H9 (cell line): Measurements from ENCODE around the gene PDLIM7. TPM values are rescaled to one million over a fixed set of nuclear protein-coding genes. Genes with fewer than 3 reads are reported as not detected.
A peak's percentile ranks its signal among the peaks of the same experiment; 100 is the strongest.

Experiments
- DNase-seq: peaks from one replicate; pipeline ENCODE4 v3.0.0-alpha.2; 2017
- H2AFZ ChIP-seq: one replicate; pipeline ENCODE4 v1.6.1; 2013; ENCODE audit warnings: mild to moderate bottlenecking, low read length, control low read depth, moderate library complexity
- H2AK5ac ChIP-seq: 2 replicates; pipeline ENCODE4 v1.6.1; 2013; ENCODE audit warnings: low read length, control low read depth, mixed read lengths; ENCODE audit not compliant: insufficient read length
- H2BK120ac ChIP-seq: one replicate; pipeline ENCODE4 v1.6.1; 2013; ENCODE audit warnings: low read depth, mild to moderate bottlenecking, low read length, control low read depth, inconsistent platforms; ENCODE audit not compliant: poor library complexity, severe bottlenecking
- H2BK12ac ChIP-seq: 2 replicates; pipeline ENCODE4 v1.6.1; 2013; ENCODE audit warnings: low read length, control low read depth, mixed read lengths, low read depth; ENCODE audit not compliant: insufficient read length
- H2BK15ac ChIP-seq: 2 replicates; pipeline ENCODE4 v1.6.1; 2013; ENCODE audit warnings: low read depth, low read length, control low read depth
- H2BK20ac ChIP-seq: one replicate; pipeline ENCODE4 v1.6.1; 2013; ENCODE audit warnings: low read depth, mild to moderate bottlenecking, low read length, control low read depth, inconsistent platforms; ENCODE audit not compliant: poor library complexity, severe bottlenecking
- H2BK5ac ChIP-seq: 2 replicates; pipeline ENCODE4 v1.6.1; 2013; ENCODE audit warnings: low read length, control low read depth, mixed read lengths; ENCODE audit not compliant: insufficient read length
- H3K14ac ChIP-seq: 2 replicates; pipeline ENCODE4 v1.6.1; 2013; ENCODE audit warnings: low read length, control low read depth; ENCODE audit not compliant: insufficient read depth
- H3K18ac ChIP-seq: 2 replicates; pipeline ENCODE4 v1.6.1; 2013; ENCODE audit warnings: low read depth, mild to moderate bottlenecking, mixed read lengths, low read length, control low read depth; ENCODE audit not compliant: insufficient read length
- H3K23ac ChIP-seq: 2 replicates; pipeline ENCODE4 v1.6.1; 2013; ENCODE audit warnings: low read length, control low read depth, mixed read lengths, low read depth; ENCODE audit not compliant: insufficient read length
- H3K23me2 ChIP-seq: 2 replicates; pipeline ENCODE4 v1.6.1; 2013; ENCODE audit warnings: low read depth, mild to moderate bottlenecking, mixed read lengths, low read length, control low read depth; ENCODE audit not compliant: insufficient read length, poor library complexity, severe bottlenecking
- H3K27ac ChIP-seq: 2 replicates; pipeline ENCODE4 v1.5.1; 2013; ENCODE audit warnings: low read length, control low read depth, mixed read lengths, low read depth; ENCODE audit not compliant: insufficient read length
- H3K27me3 ChIP-seq: 2 replicates; pipeline ENCODE4 v1.6.1; 2013; ENCODE audit warnings: low read length, control low read depth, inconsistent platforms; ENCODE audit not compliant: insufficient read depth
- H3K4ac ChIP-seq: 2 replicates; pipeline ENCODE4 v1.6.1; 2013; ENCODE audit warnings: low read depth, mild to moderate bottlenecking, control low read depth, inconsistent platforms, low read length, moderate library complexity
- H3K4me1 ChIP-seq: 2 replicates; pipeline ENCODE4 v1.6.1; 2013; ENCODE audit warnings: low read length, control low read depth, inconsistent platforms; ENCODE audit not compliant: insufficient read depth
- H3K4me2 ChIP-seq: 2 replicates; pipeline ENCODE4 v1.6.1; 2013; ENCODE audit warnings: low read length, control low read depth, mixed read lengths; ENCODE audit not compliant: insufficient read length, insufficient read depth
- H3K56ac ChIP-seq: 2 replicates; pipeline ENCODE4 v1.6.1; 2013; ENCODE audit warnings: low read depth, mild to moderate bottlenecking, mixed read lengths, low read length, control low read depth; ENCODE audit not compliant: insufficient read length
- H3K79me1 ChIP-seq: 2 replicates; pipeline ENCODE4 v1.6.1; 2013; ENCODE audit warnings: low read depth, mild to moderate bottlenecking, moderate library complexity, low read length, control low read depth, inconsistent platforms; ENCODE audit not compliant: insufficient read depth, poor library complexity, severe bottlenecking
- H3K79me2 ChIP-seq: 2 replicates; pipeline ENCODE4 v1.6.1; 2013; ENCODE audit warnings: low read length, control low read depth, inconsistent platforms; ENCODE audit not compliant: insufficient read depth
- H3K9ac ChIP-seq: 2 replicates; pipeline ENCODE4 v1.6.1; 2013; ENCODE audit warnings: low read length, control low read depth, mixed read lengths; ENCODE audit not compliant: insufficient read length; ENCODE audit errors: extremely low read depth
- H3K9me3 ChIP-seq: one replicate; pipeline ENCODE4 v1.6.1; 2013; ENCODE audit warnings: low read depth, low read length, inconsistent platforms; ENCODE audit not compliant: control insufficient read depth
- H3T11ph ChIP-seq: one replicate; pipeline ENCODE4 v1.6.1; 2013; ENCODE audit warnings: mild to moderate bottlenecking, low read length, control low read depth, inconsistent platforms
- H4K20me1 ChIP-seq: one replicate; pipeline ENCODE4 v1.6.1; 2013; ENCODE audit not compliant: control insufficient read depth, insufficient read length, insufficient read depth
- H4K5ac ChIP-seq: 2 replicates; pipeline ENCODE4 v1.6.1; 2013; ENCODE audit warnings: low read depth, mild to moderate bottlenecking, mixed read lengths, low read length, control low read depth; ENCODE audit not compliant: insufficient read length
- H4K8ac ChIP-seq: replicated peaks from 2 replicates; pipeline ENCODE4 v1.6.1; 2013; ENCODE audit warnings: low read length, control low read depth, mixed read lengths, low read depth; ENCODE audit not compliant: insufficient read length
- H4K91ac ChIP-seq: 2 replicates; pipeline ENCODE4 v1.6.1; 2013; ENCODE audit warnings: low read depth, mild to moderate bottlenecking, moderate library complexity, mixed read lengths, low read length, control low read depth; ENCODE audit not compliant: insufficient read length
- H3K27ac Mint-ChIP-seq, 3 experiments: 2 replicates in 2 of 3; 3 replicates in 1 of 3; pipeline ENCODE4 v1.8.0; 2020 to 2021; ENCODE audit warnings: mixed read lengths in 3 of 3, mild to moderate bottlenecking in 1 of 3, moderate library complexity in 1 of 3
- H3K27me3 Mint-ChIP-seq: 2 replicates; pipeline ENCODE4 v1.8.0; 2021; ENCODE audit warnings: low read depth, mild to moderate bottlenecking, moderate library complexity, mixed read lengths
- H3K36me3 Mint-ChIP-seq, 3 experiments: 2 replicates in 2 of 3; 3 replicates in 1 of 3; pipeline ENCODE4 v1.8.0; 2020 to 2021; ENCODE audit warnings: low read depth in 3 of 3, mixed read lengths in 3 of 3; ENCODE audit not compliant: insufficient read depth in 1 of 3
- H3K4me1 Mint-ChIP-seq, 2 experiments: 2 replicates each; pipeline ENCODE4 v1.8.0; 2020; ENCODE audit warnings: mixed read lengths in 2 of 2
- H3K4me3 Mint-ChIP-seq, 2 experiments: 2 replicates in 1 of 2; 3 replicates in 1 of 2; pipeline ENCODE4 v1.8.0; 2020 to 2021; ENCODE audit warnings: mild to moderate bottlenecking in 2 of 2, mixed read lengths in 2 of 2, moderate library complexity in 1 of 2
- H3K9me3 Mint-ChIP-seq, 2 experiments: 2 replicates in 1 of 2; 3 replicates in 1 of 2; pipeline ENCODE4 v1.8.0; 2020; ENCODE audit warnings: mild to moderate bottlenecking in 2 of 2, mixed read lengths in 2 of 2, moderate library complexity in 1 of 2
- WGBS: extraction: QIAGEN DNeasy Blood & Tissue Kit; methylation state at CpG from one replicate; pipeline ENCODE4 v1.1.7; 2013; ENCODE audit warnings: missing lambda C conversion rate, low lambda C conversion rate, mixed read lengths; ENCODE audit not compliant: insufficient read length; ENCODE audit errors: extremely low coverage; 5-methylcytosine and 5-hydroxymethylcytosine counted together
- total RNA-seq: library from RNA; stranded (reverse); gene quantifications from 2 replicates; pipeline ENCODE4 v1.2.1, GENCODE V29; 2021
- TF ChIP-seq, protein P1 (sequence below): fragments of 200-600 bp; sonication (generic); conservative IDR thresholded peaks from 3 replicates; pipeline ENCODE4 v1.8.0; 2021; ENCODE audit warnings: antibody characterized with exemption, mild to moderate bottlenecking

The PDLIM7 gene
- total RNA-seq, 1 experiment from 2014 or later: 137 TPM

DNA sequence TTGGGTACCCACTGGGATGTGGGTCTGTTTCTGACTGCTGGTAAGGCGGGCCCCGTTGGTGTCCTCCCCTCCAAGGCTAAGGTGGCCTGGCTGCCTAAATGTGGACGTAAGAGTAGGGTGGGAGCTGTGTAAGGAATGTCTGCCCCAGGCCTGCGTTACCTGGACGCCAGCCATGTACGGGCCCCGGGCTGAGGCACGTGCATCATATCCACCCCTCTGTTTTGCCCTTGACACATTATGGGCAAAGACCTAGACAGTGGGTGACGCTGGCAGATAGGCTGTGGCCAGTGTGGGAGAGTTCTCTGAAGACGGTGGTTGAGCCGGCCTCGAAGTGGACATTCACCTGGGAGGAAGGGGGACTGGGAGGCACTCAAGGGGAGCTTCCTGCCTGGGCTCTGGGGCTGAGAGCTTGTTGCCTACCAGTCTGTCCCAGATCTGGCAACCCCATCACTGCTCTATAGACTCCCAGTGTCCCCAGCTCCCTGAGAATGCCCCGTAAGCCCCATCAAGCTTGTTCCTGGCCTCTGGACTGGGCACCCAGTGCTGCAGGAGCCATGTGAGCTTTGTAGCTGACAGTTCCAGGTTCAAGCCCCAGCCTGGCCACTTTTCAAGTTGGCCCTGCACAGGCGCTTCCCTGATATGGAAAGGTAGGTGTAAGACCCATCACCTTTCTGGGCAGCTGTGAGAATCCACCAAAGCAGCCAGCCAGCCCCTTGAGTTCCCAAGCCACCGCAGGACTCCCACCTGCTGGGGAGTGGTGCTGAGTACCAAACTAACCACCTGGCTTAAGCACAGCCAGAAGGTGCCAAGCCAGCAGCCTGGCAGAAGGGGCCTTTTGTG is 54.0 kb downstream of the PDLIM7 start:
- Histone ChIP-seq H3K4me2 (no peak overlapping the region), H2BK12ac (no peak overlapping the region), H3K18ac (no peak overlapping the region), H3K79me2 (no peaks in the 10 kb centered on the region), H3K56ac (no peak overlapping the region), H3K9me3 (no peaks in the 10 kb centered on the region), H3K4ac (no peak overlapping the region), H2AFZ (no peak overlapping the region), H3K4me1 (no peaks in the 10 kb centered on the region; the same call in 1 of the 2 replicates), H4K8ac (no peak overlapping the region), H2BK20ac (no peak overlapping the region), H4K20me1 (no peaks in the 10 kb centered on the region), H3K27me3 (no peaks in the 10 kb centered on the region; the same call in 1 of the 2 replicates), H2BK5ac (no peak overlapping the region), H2BK15ac (no peak overlapping the region), H3K14ac (no peak overlapping the region; the same call in 1 of the 2 replicates), H4K91ac (no peak overlapping the region), H3K9ac (no peak overlapping the region), H4K5ac (no peak overlapping the region), H3T11ph (no peak overlapping the region), H3K27ac (no peak overlapping the region), H3K79me1 (no peaks in the 10 kb centered on the region), H3K23me2 (peaks cover 7% of the 10 kb centered on the region), H3K23ac (no peak overlapping the region), H2BK120ac (no peak overlapping the region), H2AK5ac (no peak overlapping the region)
- peaks cover 43 to 44% of the 10 kb centered on the region in 2 experiments for H3K4me1 Mint-ChIP-seq
- no peak overlapping the region for H3K4me3 Mint-ChIP-seq
- peaks cover 0 to 3% of the 10 kb centered on the region in 2 experiments; a peak in 1 of 5 replicates for H3K9me3 Mint-ChIP-seq
- no CpG with 5 or more reads among the region's 15 CpGs for WGBS
- peaks cover 13 to 30% (median 22%) of the 10 kb centered on the region in 3 experiments for H3K36me3 Mint-ChIP-seq
- 0 out of 7 replicates have a peak overlapping the region, but pooled peaks of 1 of the 3 experiments have one; percentile 44 for H3K27ac Mint-ChIP-seq
- peaks cover 20% of the 10 kb centered on the region for H3K27me3 Mint-ChIP-seq
- no peak for DNase-seq
- TF ChIP-seq, protein P1, sequence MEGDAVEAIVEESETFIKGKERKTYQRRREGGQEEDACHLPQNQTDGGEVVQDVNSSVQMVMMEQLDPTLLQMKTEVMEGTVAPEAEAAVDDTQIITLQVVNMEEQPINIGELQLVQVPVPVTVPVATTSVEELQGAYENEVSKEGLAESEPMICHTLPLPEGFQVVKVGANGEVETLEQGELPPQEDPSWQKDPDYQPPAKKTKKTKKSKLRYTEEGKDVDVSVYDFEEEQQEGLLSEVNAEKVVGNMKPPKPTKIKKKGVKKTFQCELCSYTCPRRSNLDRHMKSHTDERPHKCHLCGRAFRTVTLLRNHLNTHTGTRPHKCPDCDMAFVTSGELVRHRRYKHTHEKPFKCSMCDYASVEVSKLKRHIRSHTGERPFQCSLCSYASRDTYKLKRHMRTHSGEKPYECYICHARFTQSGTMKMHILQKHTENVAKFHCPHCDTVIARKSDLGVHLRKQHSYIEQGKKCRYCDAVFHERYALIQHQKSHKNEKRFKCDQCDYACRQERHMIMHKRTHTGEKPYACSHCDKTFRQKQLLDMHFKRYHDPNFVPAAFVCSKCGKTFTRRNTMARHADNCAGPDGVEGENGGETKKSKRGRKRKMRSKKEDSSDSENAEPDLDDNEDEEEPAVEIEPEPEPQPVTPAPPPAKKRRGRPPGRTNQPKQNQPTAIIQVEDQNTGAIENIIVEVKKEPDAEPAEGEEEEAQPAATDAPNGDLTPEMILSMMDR: no peak
